ENCODE results near the gene TTC4. TPM values are rescaled to one million over a fixed set of nuclear protein-coding genes. Genes with fewer than 3 reads are reported as not detected.

Gene TTC4
- polyA plus RNA-seq, 10 donors = 20.9 to 32.2 (median 26.1) TPM

DNA sequence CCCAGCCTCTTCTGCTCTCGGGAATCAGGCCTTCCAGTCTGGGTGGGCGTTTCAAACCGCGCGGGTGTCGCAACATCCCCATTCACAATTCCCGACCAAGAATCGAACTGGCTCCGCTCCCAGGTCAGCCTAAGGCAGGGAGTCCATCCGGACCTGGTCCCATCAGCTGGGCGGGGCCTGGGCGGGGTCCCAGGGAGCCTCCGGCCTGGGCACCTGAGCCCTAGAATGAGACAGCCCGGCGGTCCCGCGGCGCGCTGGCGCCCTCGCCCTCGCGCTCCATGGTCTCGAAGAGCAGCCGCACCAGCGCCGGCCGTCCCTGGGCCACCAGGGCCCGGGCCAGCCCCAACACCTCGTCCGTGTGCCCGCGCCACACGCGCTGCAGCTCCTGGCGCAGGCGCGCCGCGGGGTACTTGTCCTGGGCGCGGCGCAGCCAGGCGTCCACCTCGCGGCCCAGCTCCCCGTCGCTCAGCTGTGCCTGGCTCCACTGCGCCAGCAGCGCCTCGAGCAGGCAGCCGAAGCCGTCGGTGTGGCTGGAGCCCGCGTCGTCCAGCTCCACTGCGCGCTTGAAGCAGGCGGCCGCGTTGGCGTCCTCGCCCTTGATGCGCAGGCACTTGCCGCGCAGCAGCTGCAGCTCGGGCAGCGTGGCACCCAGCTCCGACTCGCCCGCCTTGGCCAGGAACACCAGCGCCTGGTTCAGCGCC is 65.5 kb downstream of the TTC4 start:
- DNase-seq = peak in 1 of 3 donors; percentile 44

DNA sequence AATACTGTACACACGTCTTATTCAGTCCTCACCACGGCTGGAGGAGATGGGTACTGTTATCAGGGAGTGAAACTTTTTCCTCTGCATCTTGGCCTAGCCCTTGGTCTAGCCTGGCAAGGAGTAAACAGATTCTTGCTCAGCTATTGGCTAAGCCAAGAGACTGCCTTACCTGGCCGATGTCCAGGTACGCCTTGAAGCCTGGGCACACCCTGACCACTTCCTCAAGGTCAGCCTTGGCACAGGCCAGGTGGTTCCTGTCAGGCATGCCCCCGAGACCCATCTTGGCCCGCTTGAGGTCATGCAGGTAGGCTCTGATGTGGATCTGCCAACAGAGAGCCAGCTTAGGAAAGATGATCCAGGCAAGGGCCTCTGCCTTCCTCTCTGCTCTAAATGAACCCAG is 66.5 kb downstream of the TTC4 start:
- DNase-seq = no peak

DNA sequence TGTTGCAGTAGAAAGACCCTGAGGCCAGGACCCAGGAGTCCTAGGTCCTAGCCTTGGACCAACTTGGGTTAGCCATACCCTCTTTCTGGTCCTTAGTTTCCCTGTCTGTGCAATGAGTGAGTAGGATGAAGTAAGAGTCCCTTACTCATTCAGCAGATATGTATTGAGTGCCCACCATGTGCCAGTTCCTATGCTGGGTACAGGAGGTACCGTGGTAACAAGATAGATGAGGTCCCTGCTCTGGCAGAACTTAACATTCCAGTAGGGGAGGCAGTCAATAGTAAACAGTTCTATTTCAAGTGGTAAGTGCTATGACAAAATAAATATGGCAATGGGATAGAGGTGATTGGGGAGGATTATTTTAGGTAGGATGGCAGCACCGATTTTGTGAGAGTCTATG is 66.9 kb downstream of the TTC4 start:
- DNase-seq = no peak

DNA sequence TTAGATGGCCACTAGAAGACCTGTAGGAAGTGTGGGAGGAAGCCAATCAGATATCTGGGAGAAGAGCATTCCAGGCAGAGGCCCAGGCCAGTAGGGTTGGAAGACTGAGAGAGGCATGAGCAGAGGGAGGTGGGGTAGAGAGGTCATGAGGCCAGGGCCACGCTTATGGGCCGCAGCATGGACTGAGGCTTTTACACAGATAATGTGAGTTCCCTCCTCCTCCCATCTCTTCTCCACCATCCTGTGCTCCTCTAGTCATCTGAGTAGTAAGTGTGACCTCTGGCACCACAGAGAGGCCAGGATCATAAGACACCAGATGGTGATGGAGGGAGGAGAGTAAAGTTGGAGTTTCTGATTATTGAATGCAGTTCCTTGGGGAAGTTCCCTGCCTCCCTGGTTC is 68.4 kb downstream of the TTC4 start:
- DNase-seq = no peak

DNA sequence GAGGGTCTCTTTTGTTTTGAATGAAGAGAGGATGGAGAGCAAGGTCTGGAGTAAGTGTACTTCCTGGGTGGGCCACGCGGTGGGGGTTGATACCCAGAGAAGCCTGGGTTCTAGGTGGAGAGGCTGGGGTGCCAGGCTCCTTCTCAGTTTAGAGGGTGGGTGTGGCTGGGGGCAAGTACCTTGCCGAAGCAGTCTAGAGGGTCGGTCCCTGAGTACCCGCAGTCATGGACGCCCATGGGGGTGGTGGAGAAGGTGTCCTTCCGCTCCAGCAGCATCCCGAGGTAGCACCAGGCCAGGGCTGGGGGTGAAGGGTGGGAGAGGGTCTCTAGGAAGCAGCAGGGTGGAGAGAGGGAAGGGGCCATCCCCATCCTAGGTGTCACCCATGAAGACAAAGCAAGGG is 71.1 kb downstream of the TTC4 start:
- DNase-seq = no peak

DNA sequence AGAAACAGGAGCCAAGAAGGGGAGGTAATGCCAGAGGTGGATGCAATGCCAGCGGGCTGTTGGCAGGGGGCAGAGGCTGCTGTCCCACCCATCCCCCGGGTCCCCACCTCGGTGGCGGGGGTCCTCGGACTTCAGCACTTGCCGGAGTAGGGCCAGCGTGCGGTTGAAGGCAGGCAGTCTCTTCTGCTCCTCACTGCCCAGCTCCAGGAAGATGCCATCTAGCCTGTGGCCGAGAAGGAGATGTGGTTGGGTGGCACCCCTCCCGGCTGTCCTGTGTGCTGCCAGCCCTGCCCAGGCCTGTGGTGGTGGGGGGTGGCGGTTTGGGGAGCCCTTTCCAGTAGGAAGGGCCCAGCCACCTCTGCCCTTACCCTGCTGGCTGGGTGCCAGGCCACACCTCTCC is 71.9 kb downstream of the TTC4 start:
- no peak for DNase-seq

DNA sequence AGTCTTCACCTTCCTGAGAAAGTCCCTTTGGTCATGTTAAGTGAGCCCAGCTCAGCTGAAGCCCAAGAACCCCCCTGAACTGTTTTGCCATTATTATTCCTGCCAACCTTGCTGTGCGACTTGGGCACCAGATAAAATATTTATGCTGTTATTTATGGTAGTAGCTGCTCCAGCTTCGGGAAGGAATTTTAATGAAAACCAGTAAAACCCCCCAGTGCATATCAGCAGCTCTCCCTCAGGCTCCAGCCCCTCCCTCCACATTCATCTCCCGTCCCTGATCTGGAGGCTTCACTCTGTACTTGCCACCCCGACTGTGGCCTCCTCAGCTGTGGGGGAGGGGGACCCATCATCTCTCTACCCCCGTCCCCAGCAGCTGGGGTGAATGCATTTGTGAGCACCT is 72.8 kb downstream of the TTC4 start:
- DNase-seq = no peak

DNA sequence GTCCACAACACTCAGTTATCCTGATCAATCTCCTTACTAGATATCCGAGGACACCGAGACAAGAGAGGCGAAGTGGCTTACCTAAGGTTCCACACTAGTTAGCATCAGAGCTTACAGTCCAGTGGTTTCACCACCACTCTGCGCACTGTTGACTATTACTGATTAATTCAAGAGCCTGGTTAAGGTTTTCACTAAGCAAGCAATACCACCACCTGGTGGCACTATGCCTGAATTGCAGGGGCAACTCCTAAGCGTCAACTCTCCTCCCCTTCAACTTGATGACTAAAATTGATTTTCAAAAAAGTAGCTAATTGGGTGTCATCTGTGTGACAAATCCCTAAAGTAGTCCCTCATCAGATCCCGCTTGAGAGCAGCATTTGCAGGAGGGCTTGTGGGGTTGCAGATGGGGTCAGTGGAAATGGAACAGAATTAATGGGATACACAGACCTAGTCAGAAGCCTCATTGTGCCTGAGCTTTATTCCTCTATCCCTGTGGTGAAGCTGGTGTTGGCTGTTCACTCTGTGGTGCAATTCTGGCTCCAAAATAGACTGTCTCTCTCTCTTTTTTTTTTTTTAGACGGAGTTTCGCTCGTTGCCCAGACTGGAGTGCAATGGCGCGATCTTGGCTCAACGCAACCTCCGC is 76.3 kb downstream of the TTC4 start:
- no peak for DNase-seq

Other genes starting within 250 kb of the TTC4 start
- gene ACOT11, start 167.6 kb upstream of the TTC4 start, polyA plus RNA-seq (ENCODE audit: insufficient read length in 10 of 10) = 10 to 100 TPM in 1 of 10 donors, 1 to 10 TPM in 9; 2.6 to 10.0 (median 5.3) TPM
- 1 to 10 TPM in 1 of 10 donors, under 1 TPM in 8, not detected in 1; 0.19 to 1.4 (median 0.36) TPM for gene FAM151A, start 92.3 kb upstream of the TTC4 start, polyA plus RNA-seq (ENCODE audit: insufficient read length in 10 of 10)
- 1 to 10 TPM; 1.3 to 8.5 (median 3.2) TPM for gene MROH7, start 74.1 kb upstream of the TTC4 start, polyA plus RNA-seq (ENCODE audit: insufficient read length in 10 of 10)
- 1 to 10 TPM; 3.6 to 5.3 (median 4.4) TPM for gene PARS2, start 48.7 kb downstream of the TTC4 start, polyA plus RNA-seq (ENCODE audit: insufficient read length in 10 of 10)
- 1 to 10 TPM in 2 of 10 donors, under 1 TPM in 5, not detected in 3; 0.06 to 1.7 (median 0.23) TPM for gene TTC22, start 85.5 kb downstream of the TTC4 start, polyA plus RNA-seq (ENCODE audit: insufficient read length in 10 of 10)
- 10 to 100 TPM; 16.4 to 47.8 (median 23.9) TPM for gene DHCR24, start 171.3 kb downstream of the TTC4 start, polyA plus RNA-seq (ENCODE audit: insufficient read length in 10 of 10)

Measured in muscle of back (tissue), 11 donors.